BLaER1 treated with 17β-estradiol and CSF1 and Interleukin-3, amounts not matched to agents 10 nM and 100 nM (cell line): ENCODE data around the gene TNKS1BP1.

Experiments
- H3K27ac ChIP-seq, 11 experiments: shearing (Covaris generic); formaldehyde crosslinking; 2 replicates each; pipeline ENCODE4 v1.8.1; 2022
- H3K27me3 ChIP-seq, 11 experiments: shearing (Covaris generic); formaldehyde crosslinking; 2 replicates each; pipeline ENCODE4 v1.8.1; 2022
- H3K36me3 ChIP-seq, 11 experiments: shearing (Covaris generic); formaldehyde crosslinking; 2 replicates each; pipeline ENCODE4 v1.8.1; 2022
- H3K4me1 ChIP-seq, 10 experiments: shearing (Covaris generic); formaldehyde crosslinking; 2 replicates each; pipeline ENCODE4 v1.8.1; 2022
- H3K4me2 ChIP-seq, 11 experiments: shearing (Covaris generic); formaldehyde crosslinking; 2 replicates each; pipeline ENCODE4 v1.8.1; 2022
- H3K4me3 ChIP-seq, 10 experiments: shearing (Covaris generic); formaldehyde crosslinking; 2 replicates each; pipeline ENCODE4 v1.8.1; 2022
- H3K9ac ChIP-seq, 11 experiments: shearing (Covaris generic); formaldehyde crosslinking; 2 replicates each; pipeline ENCODE4 v1.8.1; 2022
- H3K9me3 ChIP-seq, 11 experiments: shearing (Covaris generic); formaldehyde crosslinking; replicated peaks in 1 of 11; 2 replicates each; pipeline ENCODE4 v1.8.1; 2022
- H4K20me1 ChIP-seq, 11 experiments: shearing (Covaris generic); formaldehyde crosslinking; 2 replicates each; pipeline ENCODE4 v1.8.1; 2022
- Cebpa-rat ChIP-seq, 11 experiments: shearing (Covaris generic); IDR thresholded peaks; 2 replicates each; pipeline ENCODE4 v1.8.1; 2022

The TNKS1BP1 gene

GRCh38 chr11:57327721-57328120, 3.0 kb upstream of the TNKS1BP1 start:
- Histone ChIP-seq H3K27me3 (no peaks in the 10 kb centered on the region), H4K20me1 (peaks cover 0 to 40% (median 23%) of the 10 kb centered on the region in 11 experiments; a peak in 14 of 22 replicates), H3K4me1 (peaks cover 27 to 42% (median 38%) of the 10 kb centered on the region in 10 experiments), H3K9me3 (no peaks in the 10 kb centered on the region), H3K27ac (0 out of 22 replicates have a peak overlapping the region, but pooled peaks of 1 of the 11 experiments have one; percentile 88), H3K4me3 (no peak overlapping the region), H3K36me3 (peaks cover 64 to 73% (median 72%) of the 10 kb centered on the region in 11 experiments), H3K9ac (0 out of 22 replicates have a peak overlapping the region, but pooled peaks of 1 of the 11 experiments have one; percentile 4), H3K4me2 (peak overlapping the region in 1 of 11 experiments; percentile 13; a peak in 1 of 22 replicates)
- no peak for TF ChIP-seq Cebpa-rat (IDR thresholded peaks at IDR 0.05)

GRCh38 chr11:57325735-57326048, 940 bp upstream of the TNKS1BP1 start:
- Histone ChIP-seq H3K4me3 (peak overlapping the region; percentile 56 to 74 (median 63)), H3K9me3 (no peaks in the 10 kb centered on the region), H3K4me1 (peaks cover 43 to 62% (median 52%) of the 10 kb centered on the region in 10 experiments), H3K4me2 (peak overlapping the region; percentile 82 to 97 (median 89)), H3K27me3 (no peaks in the 10 kb centered on the region), H3K27ac (peak overlapping the region; percentile 76 to 91 (median 87)), H3K36me3 (peaks cover 43 to 62% (median 55%) of the 10 kb centered on the region in 11 experiments), H4K20me1 (peaks cover 0 to 43% (median 15%) of the 10 kb centered on the region in 11 experiments; a peak in 15 of 22 replicates), H3K9ac (peak overlapping the region; percentile 74 to 88 (median 84))
- no peak for TF ChIP-seq Cebpa-rat (IDR thresholded peaks at IDR 0.05)

GRCh38 chr11:57324154-57324885, 432 bp downstream of the TNKS1BP1 start:
- peak overlapping the region; percentile 74 to 88 (median 84) for H3K9ac ChIP-seq
- H4K20me1 ChIP-seq, result peaks cover 0 to 44% (median 15%) of the 10 kb centered on the region in 11 experiments; a peak in 15 of 22 replicates
- peaks cover 43 to 67% (median 52%) of the 10 kb centered on the region in 10 experiments for H3K4me1 ChIP-seq
- no peaks in the 10 kb centered on the region for H3K27me3 ChIP-seq
- peak overlapping the region; percentile 88 to 100 (median 95) for H3K4me2 ChIP-seq
- H3K27ac ChIP-seq, result peak overlapping the region; percentile 76 to 91 (median 87); a peak in 21 of 22 replicates
- no peak for TF ChIP-seq Cebpa-rat (IDR thresholded peaks at IDR 0.05)
- peaks cover 37 to 60% (median 50%) of the 10 kb centered on the region in 11 experiments for H3K36me3 ChIP-seq
- no peaks in the 10 kb centered on the region for H3K9me3 ChIP-seq
- peak overlapping the region; percentile 56 to 74 (median 63) for H3K4me3 ChIP-seq

DNA sequence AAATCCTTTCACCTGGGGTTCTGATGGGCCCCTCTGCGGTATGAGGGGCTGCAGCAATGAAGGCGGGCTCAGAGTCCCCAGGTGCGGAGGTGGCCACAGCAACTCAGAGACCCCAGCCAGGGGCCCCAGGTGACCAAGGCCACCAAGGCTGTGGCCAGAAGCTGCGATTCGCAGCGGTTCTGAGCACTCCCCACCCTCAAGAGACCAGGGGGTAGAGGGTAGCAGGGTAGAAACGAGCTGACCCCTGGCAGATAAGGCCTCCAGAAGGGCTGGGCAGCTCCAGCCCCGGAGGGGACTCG, 948 bp downstream of the TNKS1BP1 start:
- H3K9me3 ChIP-seq, result no peaks in the 10 kb centered on the region
- H3K4me2 ChIP-seq, result peak overlapping the region; percentile 88 to 100 (median 95)
- H3K36me3 ChIP-seq, result peaks cover 32 to 60% (median 45%) of the 10 kb centered on the region in 11 experiments
- H3K4me3 ChIP-seq, result peak overlapping the region; percentile 56 to 74 (median 63)
- TF ChIP-seq Cebpa-rat (IDR thresholded peaks at IDR 0.05), result no peak
- peaks cover 43 to 67% (median 52%) of the 10 kb centered on the region in 10 experiments for H3K4me1 ChIP-seq
- H3K27me3 ChIP-seq, result no peaks in the 10 kb centered on the region
- peak overlapping the region in 10 of 11 experiments; percentile 41 to 91 (median 57); a peak in 19 of 22 replicates for H3K27ac ChIP-seq
- H4K20me1 ChIP-seq, result peaks cover 0 to 44% (median 15%) of the 10 kb centered on the region in 11 experiments; a peak in 15 of 22 replicates
- H3K9ac ChIP-seq, result peak overlapping the region; percentile 74 to 88 (median 83)

DNA sequence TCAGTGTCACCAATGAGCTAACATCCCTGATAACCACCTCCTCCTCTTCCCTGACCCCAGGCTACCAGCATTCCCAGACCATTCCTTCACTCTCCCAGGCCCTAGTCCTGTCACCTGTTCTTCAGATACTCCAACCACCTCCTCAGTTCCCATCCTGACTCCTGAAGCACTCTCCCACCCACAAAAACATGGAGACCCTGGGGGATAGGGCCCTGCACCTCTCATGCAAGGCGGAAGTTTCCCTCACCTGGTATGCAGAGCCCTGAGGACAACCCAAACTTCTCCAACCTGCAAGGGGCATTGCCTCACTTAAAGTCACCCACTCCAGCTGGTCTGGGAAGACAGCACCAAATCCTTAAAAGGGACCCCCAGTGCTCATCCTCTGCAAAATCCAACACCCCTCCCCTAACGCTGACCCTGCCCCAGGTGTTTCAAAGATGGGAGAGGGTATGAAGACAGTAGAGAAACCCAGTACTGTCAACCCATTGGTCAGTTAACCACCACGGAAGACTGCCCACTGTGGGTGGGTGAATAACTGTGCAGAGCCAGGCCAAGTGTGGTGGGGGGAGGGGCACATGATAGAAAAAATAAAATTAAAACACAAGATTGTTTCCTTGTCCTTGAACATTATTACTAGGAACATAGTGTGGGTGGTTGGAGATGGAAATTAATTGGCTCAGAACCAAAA, 1.4 kb downstream of the TNKS1BP1 start:
- peak overlapping the region in 2 of 11 experiments; percentile 41 to 91; a peak in 2 of 22 replicates for H3K27ac ChIP-seq

DNA sequence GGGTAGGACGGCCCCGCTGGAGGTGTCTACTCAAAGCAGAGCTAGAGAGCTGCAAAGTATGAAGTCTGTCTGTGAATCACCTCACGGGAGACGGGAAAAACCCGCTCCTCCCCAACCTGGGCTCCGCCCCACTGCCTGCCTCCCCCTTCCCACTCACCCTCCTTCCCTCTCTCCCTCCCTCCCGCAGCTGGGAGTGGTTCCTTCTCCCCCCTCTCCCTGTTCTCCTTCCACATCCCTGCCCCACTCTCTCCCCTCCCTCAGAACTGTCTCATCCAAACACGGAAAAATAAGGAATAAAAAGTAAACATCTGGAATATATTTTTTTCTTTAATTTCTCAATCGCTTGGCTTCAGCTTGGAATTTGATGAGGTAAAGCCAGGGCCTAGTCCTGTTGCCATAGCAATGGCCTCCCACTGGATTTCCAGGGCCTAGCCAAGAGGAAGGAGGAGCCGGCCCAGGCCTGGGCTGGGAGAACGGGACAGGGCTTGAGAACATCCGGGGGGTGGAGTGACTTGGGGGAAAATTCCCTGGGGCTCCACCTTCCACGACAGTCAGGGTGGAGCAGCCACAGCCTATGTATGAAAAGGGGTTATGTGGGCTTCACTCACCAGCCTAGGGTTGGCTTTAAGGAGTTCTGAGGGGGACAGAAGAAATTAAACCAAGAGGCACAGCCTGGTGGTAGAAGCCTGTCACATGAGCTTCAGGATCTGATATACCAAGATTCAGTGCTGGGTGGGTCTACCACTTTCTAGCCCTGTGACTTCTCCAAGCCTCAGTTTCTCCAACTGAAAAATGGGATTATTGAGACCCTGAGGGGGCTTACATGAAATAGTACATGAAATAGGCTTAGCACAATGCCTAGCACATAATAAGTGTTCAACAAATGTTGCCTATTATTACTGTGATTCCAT, 2.2 kb downstream of the TNKS1BP1 start:
- H4K20me1 ChIP-seq, result peaks cover 0 to 54% (median 20%) of the 10 kb centered on the region in 11 experiments; a peak in 15 of 22 replicates
- peak overlapping the region in 4 of 11 experiments; percentile 11 to 84 (median 32); a peak in 2 of 22 replicates for H3K9ac ChIP-seq
- H3K36me3 ChIP-seq, result peaks cover 30 to 59% (median 45%) of the 10 kb centered on the region in 11 experiments
- no peaks in the 10 kb centered on the region for H3K27me3 ChIP-seq
- H3K4me1 ChIP-seq, result peaks cover 43 to 62% (median 53%) of the 10 kb centered on the region in 10 experiments
- no peaks in the 10 kb centered on the region for H3K9me3 ChIP-seq
- H3K27ac ChIP-seq, result peak overlapping the region in 1 of 11 experiments; percentile 16; a peak in 1 of 22 replicates
- H3K4me2 ChIP-seq, result peak overlapping the region; percentile 88 to 100 (median 95)
- no peak overlapping the region for H3K4me3 ChIP-seq
- no peak for TF ChIP-seq Cebpa-rat (IDR thresholded peaks at IDR 0.05)

More for the DNA sequence above, 1.4 kb downstream of the TNKS1BP1 start:
- H3K9ac ChIP-seq, result peak overlapping the region; percentile 74 to 88 (median 83); a peak in 20 of 22 replicates
- no peak for TF ChIP-seq Cebpa-rat (IDR thresholded peaks at IDR 0.05)
- peak overlapping the region; percentile 56 to 74 (median 63); a peak in 19 of 20 replicates for H3K4me3 ChIP-seq
- peaks cover 43 to 67% (median 53%) of the 10 kb centered on the region in 10 experiments for H3K4me1 ChIP-seq
- H3K9me3 ChIP-seq, result no peaks in the 10 kb centered on the region
- H3K36me3 ChIP-seq, result peaks cover 31 to 59% (median 45%) of the 10 kb centered on the region in 11 experiments
- peak overlapping the region; percentile 88 to 100 (median 95) for H3K4me2 ChIP-seq
- H3K27me3 ChIP-seq, result no peaks in the 10 kb centered on the region
- H4K20me1 ChIP-seq, result peaks cover 0 to 48% (median 17%) of the 10 kb centered on the region in 11 experiments; a peak in 15 of 22 replicates

GRCh38 chr11:57321388-57322255, 3.1 kb downstream of the TNKS1BP1 start:
- Histone ChIP-seq H3K4me3 (no peak overlapping the region), H3K36me3 (peaks cover 30 to 59% (median 45%) of the 10 kb centered on the region in 11 experiments), H3K4me1 (peaks cover 38 to 55% (median 46%) of the 10 kb centered on the region in 10 experiments), H3K27me3 (no peaks in the 10 kb centered on the region), H4K20me1 (peaks cover 0 to 63% (median 20%) of the 10 kb centered on the region in 11 experiments; a peak in 15 of 22 replicates), H3K4me2 (peak overlapping the region; percentile 15 to 100 (median 91); a peak in 15 of 22 replicates), H3K9ac (peak overlapping the region in 3 of 11 experiments; percentile 11 to 32 (median 31); a peak in 1 of 22 replicates), H3K9me3 (no peaks in the 10 kb centered on the region), H3K27ac (peak overlapping the region in 1 of 11 experiments; percentile 16; a peak in 1 of 22 replicates)
- TF ChIP-seq Cebpa-rat (IDR thresholded peaks at IDR 0.05), result no peak
